Muscle of back (tissue), 11 donors: ENCODE measurements around the gene FOXI1. TPM values are rescaled to one million over a fixed set of nuclear protein-coding genes. Genes with fewer than 3 reads are reported as not detected.

Experiments used
- DNase-seq, 3 donors: peaks; one replicate each; pipeline versions ENCODE4 v3.0.0 to v3.0.0-alpha.2; 2013
- polyA plus RNA-seq, 10 donors: library from polyadenylated mRNA; unstranded; fragments of 120-200 nt; gene quantifications; one replicate each; pipeline ENCODE4 v1.2.1, GENCODE V29; 2013; ENCODE audit not compliant: insufficient read length in 10 of 10

Gene FOXI1
- polyA plus RNA-seq, 10 donors, result not detected

DNA sequence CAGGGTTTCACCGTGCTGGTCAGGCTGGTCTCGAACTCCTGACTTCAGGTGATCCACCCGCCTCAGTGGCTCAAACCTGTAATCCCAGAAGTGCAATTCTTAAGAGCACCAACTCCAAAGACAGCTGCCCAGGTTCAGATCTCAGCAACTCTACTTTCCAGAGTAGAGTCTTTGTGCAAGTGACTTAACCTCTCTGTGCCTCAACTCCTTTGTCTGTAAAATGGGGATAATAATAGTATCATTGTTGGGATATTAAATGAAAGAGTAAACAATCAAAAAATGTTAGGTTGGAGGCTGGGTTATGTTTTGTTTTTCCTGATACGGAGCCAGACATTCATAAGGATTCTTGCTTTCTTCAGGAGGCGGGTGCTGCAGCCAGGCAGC lies 45.0 kb downstream of the FOXI1 start:
- DNase-seq, result no peak

DNA sequence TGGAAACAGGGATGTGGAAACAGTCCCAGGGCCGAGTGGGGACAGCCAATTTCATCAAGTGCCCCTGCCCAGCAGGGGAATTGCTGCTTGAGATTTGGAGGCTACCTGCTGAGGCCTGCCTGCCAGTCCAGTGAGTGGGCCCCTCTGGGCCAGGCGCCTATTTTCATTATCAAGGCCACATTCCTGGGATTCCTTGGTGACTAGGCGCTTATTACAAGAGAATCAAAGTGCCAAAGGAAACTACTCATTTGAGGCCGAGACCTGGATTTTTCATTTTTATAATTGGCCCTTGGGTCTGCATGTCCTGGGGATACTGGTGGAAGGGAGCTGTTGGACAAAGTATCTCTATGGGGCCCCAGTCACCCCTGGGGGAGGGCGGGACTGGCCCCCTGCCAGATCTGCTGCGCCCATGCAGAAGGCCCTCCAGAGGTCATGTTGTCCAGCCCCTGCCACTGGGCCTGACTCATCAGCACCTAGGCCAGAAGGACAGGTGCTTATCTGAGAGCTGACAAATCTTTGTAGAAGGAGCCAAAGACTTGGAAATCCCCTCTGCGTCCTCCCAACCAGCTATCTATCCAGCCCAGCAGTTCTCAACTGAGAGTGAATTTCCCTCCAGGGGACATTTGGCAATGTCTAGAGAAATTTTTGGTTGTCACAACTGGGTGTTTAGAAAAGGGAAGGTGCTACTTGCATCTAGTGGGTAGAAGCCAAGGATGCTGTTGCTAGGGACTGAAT lies 45.6 kb downstream of the FOXI1 start:
- DNase-seq, result peak in 2 of 3 donors; percentile 38 to 43

DNA sequence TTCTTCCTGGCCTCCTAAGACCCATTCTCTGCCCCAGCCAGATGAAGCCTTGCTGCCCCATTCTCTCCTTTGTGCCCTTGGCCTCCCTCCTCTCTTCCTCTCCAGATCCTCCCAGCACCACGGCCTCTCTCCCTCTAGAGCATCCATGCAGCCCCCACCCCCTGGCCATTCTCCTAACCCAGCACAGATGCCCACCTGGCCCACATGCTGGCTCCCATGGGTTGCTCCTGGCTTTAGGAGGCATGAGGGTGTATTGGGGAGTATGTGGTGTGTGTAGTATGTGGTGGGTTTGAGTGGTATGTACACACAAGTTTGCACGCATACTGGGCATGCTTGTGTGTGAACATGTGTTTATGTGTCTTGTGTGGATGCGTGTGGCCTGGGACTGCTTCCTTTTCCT lies 47.1 kb downstream of the FOXI1 start:
- no peak for DNase-seq

DNA sequence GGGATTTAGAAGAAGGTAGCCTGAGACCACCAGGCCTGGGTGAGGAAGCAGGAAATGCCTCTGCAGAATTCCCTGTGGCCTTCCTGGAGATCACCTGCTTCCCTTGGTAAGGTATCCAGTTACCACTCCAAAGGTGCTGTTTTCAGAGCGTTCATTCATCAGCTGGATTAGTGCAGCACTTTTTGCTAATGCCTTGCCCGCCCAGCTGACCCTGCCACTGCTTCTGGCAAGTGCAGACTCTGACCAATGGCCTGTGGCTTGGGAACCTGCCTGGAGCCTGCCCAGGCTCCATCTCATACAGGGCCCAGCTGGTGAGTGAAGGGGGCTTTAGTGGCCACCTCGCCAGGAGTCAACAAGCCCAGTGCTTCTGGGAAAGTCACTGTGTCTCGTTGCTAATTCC lies 48.6 kb downstream of the FOXI1 start:
- no peak for DNase-seq

DNA sequence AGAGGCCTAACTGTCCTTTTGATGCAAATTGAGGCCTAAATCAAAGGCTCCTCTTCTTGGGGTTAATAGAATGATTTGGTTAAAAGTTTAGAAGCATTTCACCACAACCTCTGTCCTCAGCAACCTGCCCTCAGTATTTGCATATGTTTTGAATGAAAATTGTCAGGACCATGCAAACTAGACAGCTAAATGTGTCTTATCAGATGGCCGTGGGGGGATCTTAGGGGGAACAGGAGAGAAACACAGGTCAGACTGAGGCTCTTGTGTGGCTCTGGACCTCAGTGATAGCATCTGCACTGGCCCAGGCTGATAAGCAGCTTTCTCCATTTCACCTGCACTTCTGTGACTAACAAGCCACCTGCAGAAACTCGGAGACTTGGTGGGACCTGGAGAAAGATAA lies 49.0 kb downstream of the FOXI1 start:
- no peak for DNase-seq

DNA sequence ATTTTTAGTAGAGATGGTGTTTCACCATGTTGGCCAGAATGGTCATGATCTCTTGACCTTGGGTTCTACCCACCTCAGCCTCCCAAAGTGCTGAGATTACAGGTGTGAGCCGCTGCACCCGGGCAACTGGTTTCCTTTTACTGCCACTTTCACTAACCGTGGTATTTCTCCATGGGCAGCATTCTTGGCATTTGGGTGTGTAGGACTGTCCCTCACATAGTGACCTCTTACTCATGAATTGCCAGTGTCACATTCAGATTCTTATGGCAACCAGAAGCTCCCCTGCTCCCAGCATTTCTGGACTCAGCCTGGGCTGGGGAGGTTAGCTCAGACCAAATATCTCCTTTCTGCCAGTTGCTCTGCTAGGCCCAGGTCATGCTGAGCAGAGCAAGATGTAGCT lies 50.1 kb downstream of the FOXI1 start:
- DNase-seq, result no peak

DNA sequence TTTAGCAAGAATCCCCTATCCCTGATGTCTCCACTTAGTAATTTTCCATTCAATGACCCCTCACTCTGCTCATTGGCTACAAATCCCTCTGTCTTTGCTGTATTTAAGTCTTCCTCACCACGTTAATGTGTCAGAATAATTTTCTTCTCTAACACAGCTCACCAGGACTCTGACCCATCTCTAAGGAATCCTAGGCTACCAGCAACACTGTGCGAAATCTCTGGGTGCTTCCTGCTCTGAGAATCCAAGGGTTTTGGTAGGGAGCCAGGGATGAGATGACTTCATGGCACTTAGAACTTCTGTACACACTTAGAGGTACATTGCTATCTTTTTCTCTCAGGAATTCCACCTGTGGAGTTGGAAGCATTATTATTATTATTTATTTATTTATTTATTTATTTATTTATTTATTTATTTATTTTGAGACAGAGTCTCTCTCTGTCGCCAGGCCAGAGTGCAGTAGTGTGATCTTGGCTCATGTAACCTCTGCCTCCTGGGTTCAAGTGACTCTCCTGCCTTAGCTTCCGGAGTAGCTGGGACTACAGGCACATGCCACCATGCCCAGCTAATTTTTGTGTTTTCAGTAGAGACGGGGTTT lies 53.5 kb downstream of the FOXI1 start:
- peak in 1 of 3 donors; percentile 73 for DNase-seq

Other genes with a start within 250 kb of the FOXI1 start
- gene INSYN2B, start 125.4 kb upstream of the FOXI1 start, polyA plus RNA-seq, result under 1 TPM; 0.05 to 0.36 (median 0.19) TPM
- gene C5orf58, start 127.1 kb downstream of the FOXI1 start, polyA plus RNA-seq, result under 1 TPM in 7 of 10 donors, not detected in 3; 0.31 to 0.67 (median 0.58) TPM
- 10 to 100 TPM in 1 of 10 donors, 1 to 10 TPM in 9; 3.5 to 16.6 (median 6.2) TPM for gene LCP2, start 191.9 kb downstream of the FOXI1 start, polyA plus RNA-seq